ENCODE data around the gene EFHD2. TPM values are rescaled to one million over a fixed set of nuclear protein-coding genes. Genes with fewer than 3 reads are reported as not detected.

The EFHD2 gene
- total RNA-seq, 1 experiment from 2014 or later: 69.7 TPM

DNA sequence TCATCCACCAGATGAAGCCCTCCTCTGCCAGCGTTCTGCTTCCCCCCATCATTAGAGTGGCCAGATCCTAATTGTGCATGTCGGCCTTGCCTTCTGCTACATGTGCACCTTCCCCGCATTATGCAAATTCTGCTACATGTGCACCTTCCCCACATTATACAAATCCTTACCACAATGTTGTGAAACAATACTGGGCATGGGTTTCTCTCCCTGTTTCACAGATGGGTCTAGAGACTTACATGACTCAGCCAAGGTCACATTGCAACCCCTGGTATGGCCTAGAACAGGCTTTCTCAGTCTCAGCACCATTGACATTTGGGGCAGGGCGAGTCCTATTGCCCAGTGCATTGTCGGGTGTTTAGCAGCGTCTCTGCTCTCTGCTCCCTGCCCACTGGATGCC, 45.8 kb downstream of the EFHD2 start (continued):
- TF ChIP-seq, protein P1, sequence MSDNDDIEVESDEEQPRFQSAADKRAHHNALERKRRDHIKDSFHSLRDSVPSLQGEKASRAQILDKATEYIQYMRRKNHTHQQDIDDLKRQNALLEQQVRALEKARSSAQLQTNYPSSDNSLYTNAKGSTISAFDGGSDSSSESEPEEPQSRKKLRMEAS (IDR thresholded peaks at IDR 0.05): no peak
- TF ChIP-seq JUND (IDR thresholded peaks at IDR 0.05): no peak
- TF ChIP-seq EZH2 (IDR thresholded peaks at IDR 0.05): no peak
- TF ChIP-seq ZFX (IDR thresholded peaks at IDR 0.05): no peak
- TF ChIP-seq POLR2AphosphoS5 (IDR thresholded peaks at IDR 0.05; ENCODE audit: low read depth, low read length): no peak
- no peak for TF ChIP-seq SRF (IDR thresholded peaks at IDR 0.05; ENCODE audit: low read depth)
- TF ChIP-seq CEBPB (IDR thresholded peaks at IDR 0.05; ENCODE audit: low read depth): no peak
- TF ChIP-seq, protein P2, sequence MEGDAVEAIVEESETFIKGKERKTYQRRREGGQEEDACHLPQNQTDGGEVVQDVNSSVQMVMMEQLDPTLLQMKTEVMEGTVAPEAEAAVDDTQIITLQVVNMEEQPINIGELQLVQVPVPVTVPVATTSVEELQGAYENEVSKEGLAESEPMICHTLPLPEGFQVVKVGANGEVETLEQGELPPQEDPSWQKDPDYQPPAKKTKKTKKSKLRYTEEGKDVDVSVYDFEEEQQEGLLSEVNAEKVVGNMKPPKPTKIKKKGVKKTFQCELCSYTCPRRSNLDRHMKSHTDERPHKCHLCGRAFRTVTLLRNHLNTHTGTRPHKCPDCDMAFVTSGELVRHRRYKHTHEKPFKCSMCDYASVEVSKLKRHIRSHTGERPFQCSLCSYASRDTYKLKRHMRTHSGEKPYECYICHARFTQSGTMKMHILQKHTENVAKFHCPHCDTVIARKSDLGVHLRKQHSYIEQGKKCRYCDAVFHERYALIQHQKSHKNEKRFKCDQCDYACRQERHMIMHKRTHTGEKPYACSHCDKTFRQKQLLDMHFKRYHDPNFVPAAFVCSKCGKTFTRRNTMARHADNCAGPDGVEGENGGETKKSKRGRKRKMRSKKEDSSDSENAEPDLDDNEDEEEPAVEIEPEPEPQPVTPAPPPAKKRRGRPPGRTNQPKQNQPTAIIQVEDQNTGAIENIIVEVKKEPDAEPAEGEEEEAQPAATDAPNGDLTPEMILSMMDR (IDR thresholded peaks at IDR 0.05 in 2 of 3, conservative IDR thresholded peaks at IDR 0.05 in 1 of 3; ENCODE audit: borderline replicate concordance in 1 of 3, insufficient read depth in 1 of 3, low read depth in 2 of 3, low read length in 2 of 3): no peak
- TF ChIP-seq TCF7L2 (IDR thresholded peaks at IDR 0.05; ENCODE audit: borderline replicate concordance, extremely low read depth, insufficient read depth, insufficient read length): no peak

DNA sequence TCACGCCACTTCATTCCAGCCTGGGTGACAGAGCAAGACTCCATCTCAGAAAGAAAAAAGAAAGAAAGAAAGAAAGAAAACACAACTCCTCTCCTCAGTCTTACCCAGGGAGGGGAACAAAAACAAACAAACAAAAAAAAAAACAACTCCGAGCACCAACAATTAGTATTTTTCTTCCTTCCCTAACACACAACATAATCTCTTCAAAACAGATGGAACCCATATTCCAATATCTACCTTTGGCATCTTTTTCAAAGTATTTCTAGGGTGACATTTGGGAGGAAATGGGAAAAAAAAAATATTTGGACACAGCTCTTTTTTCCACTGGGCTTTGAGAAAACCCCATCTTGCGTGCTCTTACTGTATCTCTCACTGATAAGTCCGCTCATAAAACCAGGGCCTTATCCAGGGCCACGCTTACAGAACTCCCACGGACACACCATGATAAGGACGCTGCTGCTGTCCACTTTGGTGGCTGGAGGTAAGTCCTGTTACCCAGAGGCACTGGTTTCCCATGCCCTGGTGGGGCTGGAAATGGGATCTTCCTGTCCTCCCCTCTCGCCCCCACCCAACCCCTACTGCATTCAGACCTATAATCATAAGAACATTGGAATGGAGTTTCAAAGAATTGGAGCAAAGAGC, 46.7 kb downstream of the EFHD2 start, which contains the start of gene CELA2A:
Gene CELA2A, plus strand, starts transcription at position 420 of the 642 bp plus-strand sequence. Its CDS starts 22 bp downstream, at position 442.
- no peaks in the 10 kb centered on the region for H3K9me2 ChIP-seq (ENCODE audit: insufficient read depth)
- RAD21 ChIA-PET (ENCODE audit: low non-redundant PET in 1 of 2, low total read pairs in 2 of 2, uncharacterized antibody in 2 of 2, unreplicated experiment in 2 of 2): no interaction called here
- intact Hi-C loops (cut with micrococcal nuclease): loop anchor here (1.0 kb wide), 1 partner anchor 19 kb away; no protein-coding TSS in a partner anchor
- no peak within 1 kb of the TSS for H3K4me2 ChIP-seq (ENCODE audit: low read length)
- H3K79me2 ChIP-seq (ENCODE audit: insufficient read depth, low read length): no peaks in the 10 kb centered on the region
- no peak within 1 kb of the TSS for H3K4me3 ChIP-seq (replicated peaks in 1 of 2; ENCODE audit: low read depth in 1 of 2, low read length in 2 of 2)
- BruUV-seq (replicated peaks): no TSS peak
- ATAC-seq: no peak
- no peak for TF ChIP-seq FOSL1 (IDR thresholded peaks at IDR 0.05; ENCODE audit: low read depth)
- no peak for TF ChIP-seq SP1 (IDR thresholded peaks at IDR 0.05; ENCODE audit: low read depth)
- TF ChIP-seq ZNF274 (IDR thresholded peaks at IDR 0.05; ENCODE audit: low read depth, low read length): no peak
- TF ChIP-seq JUND (IDR thresholded peaks at IDR 0.05): no peak
- no peak for TF ChIP-seq CBX3 (IDR thresholded peaks at IDR 0.05; ENCODE audit: low read depth)
- no peak for TF ChIP-seq POLR2A (IDR thresholded peaks at IDR 0.05; ENCODE audit: borderline replicate concordance, extremely low read depth, insufficient read depth, insufficient read length)
- H2AFZ ChIP-seq (ENCODE audit: low read depth, low read length, poor library complexity, severe bottlenecking): no peak within 1 kb of the TSS
- H3K36me3 ChIP-seq (ENCODE audit: control insufficient read depth in 1 of 2, insufficient read depth in 2 of 2, low read length in 2 of 2): no peaks in the 10 kb centered on the region
- no peak for DNase-seq (ENCODE audit: low read depth, low spot score)
- POLR2A ChIA-PET: no interaction called here
- H3K9ac ChIP-seq (ENCODE audit: low read length): no peak within 1 kb of the TSS
- H3K4me1 ChIP-seq (ENCODE audit: control insufficient read depth in 1 of 2, insufficient read depth in 2 of 2, low read length in 2 of 2): peaks cover 3 to 10% of the 10 kb centered on the region in 2 experiments; a peak in 3 of 4 replicates
- CTCF ChIA-PET: no interaction called here
- H4K20me1 ChIP-seq (ENCODE audit: insufficient read depth): no peaks in the 10 kb centered on the region
- H3K9me3 ChIP-seq (ENCODE audit: control insufficient read depth in 1 of 2, insufficient read depth in 1 of 2, low read depth in 1 of 2, low read length in 2 of 2): peaks cover 0 to 3% of the 10 kb centered on the region in 2 experiments; a peak in 1 of 4 replicates
- H3K27ac ChIP-seq (ENCODE audit: low read depth, low read length): no peak within 1 kb of the TSS
- no peaks in the 10 kb centered on the region for H3K27me3 ChIP-seq (ENCODE audit: insufficient read depth, low read length)

All from HCT116 (cell line).